PC-9 (cell line): Measurements from ENCODE around the gene ZNF358. TPM values are rescaled to one million over a fixed set of nuclear protein-coding genes. Genes with fewer than 3 reads are reported as not detected.
"Not testable (repeated sequence)": the region's sequence is repeated elsewhere in the genome, so short reads cannot be mapped to it uniquely, and the experiment has no call there.

Experiments used
- BruUV-seq: library from RNA; stranded (reverse); fragments of 400-500 nt; replicated peaks from 2 replicates; lab custom pipeline; 2021; lab: Mats Ljungman, UMichigan
- CTCF ChIA-PET: fragments of 300-600 bp; sonication (Branson Sonifier 250); formaldehyde crosslinking; loops from one replicate; lab custom pipeline; 2022; ENCODE audit warnings: antibody characterized with exemption; lab: Charles Lee
- POLR2A ChIA-PET: fragments of 300-600 bp; sonication (Branson Sonifier 250); formaldehyde crosslinking; loops from one replicate; lab custom pipeline; 2022; ENCODE audit warnings: antibody characterized with exemption; ENCODE audit not compliant: unreplicated experiment; lab: Charles Lee
- DNase-seq, 2 experiments: peaks; one replicate each; pipeline versions ENCODE4 v3.0.0 to v3.0.0-alpha.2; 2015 to 2022; ENCODE audit warnings: mixed read lengths in 1 of 2
- H2AFZ ChIP-seq: fragments of 200-600 bp; sonication (generic); 2 replicates; pipeline ENCODE4 v1.8.1; 2017; ENCODE audit warnings: antibody characterized with exemption
- H3F3A ChIP-seq: fragments of 200-600 bp; sonication (generic); 2 replicates; pipeline ENCODE4 v1.8.1; 2017; ENCODE audit warnings: antibody characterized with exemption, mild to moderate bottlenecking, low read depth; ENCODE audit not compliant: insufficient read depth
- H3K27ac ChIP-seq: fragments of 200-600 bp; sonication (generic); 2 replicates; pipeline ENCODE4 v1.6.1; 2016; ENCODE audit warnings: mixed run types
- H3K27me3 ChIP-seq: fragments of 200-600 bp; sonication (generic); 2 replicates; pipeline ENCODE4 v1.6.1; 2016; ENCODE audit warnings: low read depth, mixed run types; ENCODE audit not compliant: insufficient read depth
- H3K36me3 ChIP-seq: fragments of 200-600 bp; sonication (generic); 2 replicates; pipeline ENCODE4 v1.6.1; 2016; ENCODE audit warnings: low read depth, mixed run types
- H3K4me1 ChIP-seq: fragments of 200-600 bp; sonication (generic); replicated peaks from 2 replicates; pipeline ENCODE4 v1.6.1; 2016; ENCODE audit warnings: mixed run types; ENCODE audit not compliant: insufficient read depth
- H3K4me2 ChIP-seq: fragments of 200-600 bp; sonication (generic); 2 replicates; pipeline ENCODE4 v1.6.1; 2017; ENCODE audit warnings: mixed run types
- H3K4me3 ChIP-seq: fragments of 200-600 bp; sonication (generic); 2 replicates; pipeline ENCODE4 v1.6.1; 2016; ENCODE audit warnings: mixed run types
- H3K79me2 ChIP-seq: fragments of 200-600 bp; sonication (generic); 2 replicates; pipeline ENCODE4 v1.6.1; 2017; ENCODE audit warnings: low read depth, mixed run types
- H3K9me2 ChIP-seq: fragments of 200-600 bp; sonication (generic); 2 replicates; pipeline ENCODE4 v1.8.1; 2017; ENCODE audit warnings: mild to moderate bottlenecking; ENCODE audit not compliant: insufficient read depth
- H3K9me3 ChIP-seq: fragments of 200-600 bp; sonication (generic); 2 replicates; pipeline ENCODE4 v1.8.1; 2016; ENCODE audit warnings: low read depth; ENCODE audit not compliant: insufficient read depth
- H4K20me1 ChIP-seq: fragments of 200-600 bp; sonication (generic); 2 replicates; pipeline ENCODE4 v1.8.1; 2017; ENCODE audit not compliant: insufficient read depth
- CTCF ChIP-seq: fragments of 200-600 bp; sonication (generic); conservative IDR thresholded peaks from 2 replicates; pipeline ENCODE4 v1.6.1; 2017; ENCODE audit warnings: mixed run types, antibody characterized with exemption, mild to moderate bottlenecking, moderate library complexity
- EZH2 ChIP-seq: fragments of 200-600 bp; sonication (generic); IDR thresholded peaks from 2 replicates; pipeline ENCODE4 v1.8.0; 2017; ENCODE audit warnings: antibody characterized with exemption, low read depth
- intact Hi-C: fragments of 100-400 bp; cut with micrococcal nuclease; formaldehyde crosslinking; loops from one replicate; pipeline ENCODE4 v1.10.0; 2022; ENCODE audit not compliant: unreplicated experiment
- total RNA-seq: library from RNA; stranded (reverse); gene quantifications from 2 replicates; pipeline ENCODE4 v1.2.3, GENCODE V29; 2021

Gene ZNF358
- total RNA-seq, 1 experiment from 2014 or later: 60.7 TPM

- Histone ChIP-seq H3K27me3 (no peaks in the 10 kb centered on the region), H3F3A (peaks cover 16% of the 10 kb centered on the region; the same call in 1 of the 2 replicates), H3K9me2 (no peaks in the 10 kb centered on the region), H3K4me2 (peak overlapping the region; percentile 100), H3K4me1 (peaks cover 9% of the 10 kb centered on the region), H4K20me1 (no peaks in the 10 kb centered on the region), H3K79me2 (no peaks in the 10 kb centered on the region), H2AFZ (peak overlapping the region; percentile 85), H3K9me3 (no peaks in the 10 kb centered on the region), H3K27ac (no peak overlapping the region), H3K4me3 (peak overlapping the region; percentile 83), H3K36me3 (no peaks in the 10 kb centered on the region; the same call in 1 of the 2 replicates)
- no peak for TF ChIP-seq CTCF
- no peak for TF ChIP-seq EZH2
- ChIA-PET CTCF (no interaction called here), POLR2A (no interaction called here)
- intact Hi-C loops: loop anchor here (2.0 to 10.0 kb wide), 3 partner anchors 75 to 181 kb away; no protein-coding TSS in a partner anchor
- no TSS peak for BruUV-seq
- DNase-seq: no peak
Measured at GRCh38 chr19:7535998-7536695, 20.2 kb downstream of the ZNF358 start.

- H3K4me3 ChIP-seq, DNase-seq, H3K9me3 ChIP-seq, H2AFZ ChIP-seq, H3K79me2 ChIP-seq, H3K27ac ChIP-seq, H3K4me2 ChIP-seq, H4K20me1 ChIP-seq, H3K27me3 ChIP-seq, BruUV-seq, H3K4me1 ChIP-seq, H3K9me2 ChIP-seq, POLR2A ChIA-PET: not testable (repeated sequence)
- peaks cover 12% of the 10 kb centered on the region; the same call in 1 of the 2 replicates for H3F3A ChIP-seq
- CTCF ChIA-PET: interaction anchor here (0.5 kb wide), 1 partner anchor 29 kb away, joined by 13 read pairs; no protein-coding TSS in a partner anchor
- peaks cover 10% of the 10 kb centered on the region; the same call in 1 of the 2 replicates for H3K36me3 ChIP-seq
- intact Hi-C loops: loop anchor here (10.0 kb wide), 2 partner anchors 144 to 184 kb away; no protein-coding TSS in a partner anchor
Measured at GRCh38 chr19:7538990-7539389, 23.1 kb downstream of the ZNF358 start.

GRCh38 chr19:7539827-7540425 is 24.0 kb downstream of the ZNF358 start:
- no peaks in the 10 kb centered on the region for H3K9me3 ChIP-seq
- ChIA-PET CTCF (no interaction called here), POLR2A (interaction anchor here (0.8 kb wide), 1 partner anchor 331 kb away, joined by 18 read pairs; no protein-coding TSS in a partner anchor)
- no peaks in the 10 kb centered on the region for H3K27me3 ChIP-seq
- no peak overlapping the region for H2AFZ ChIP-seq
- H3K36me3 ChIP-seq: peaks cover 10% of the 10 kb centered on the region; the same call in 1 of the 2 replicates
- H3K4me2 ChIP-seq: no peak overlapping the region
- H3K9me2 ChIP-seq: no peaks in the 10 kb centered on the region
- TF ChIP-seq EZH2: no peak
- TF ChIP-seq CTCF: no peak
- H3F3A ChIP-seq: peaks cover 7% of the 10 kb centered on the region; the same call in 1 of the 2 replicates
- H3K27ac ChIP-seq: no peak overlapping the region
- DNase-seq: no peak
- H4K20me1 ChIP-seq: no peaks in the 10 kb centered on the region
- no TSS peak for BruUV-seq
- no peak overlapping the region for H3K4me3 ChIP-seq
- intact Hi-C loops: loop anchor here (10.0 kb wide), 2 partner anchors 145 to 185 kb away; no protein-coding TSS in a partner anchor
- no peaks in the 10 kb centered on the region for H3K79me2 ChIP-seq
- no peaks in the 10 kb centered on the region for H3K4me1 ChIP-seq
